Testis (tissue), 3 donors: Measurements from ENCODE around the gene RCAN3. TPM values are rescaled to one million over a fixed set of nuclear protein-coding genes. Genes with fewer than 3 reads are reported as not detected.

Experiments used
- DNase-seq: peaks from one replicate; pipeline ENCODE4 v3.0.0-alpha.2; 2019
- H3K27ac ChIP-seq, 2 donors: fragments of 200-600 bp; sonication (generic); one replicate each; pipeline ENCODE4 v1.5.1; 2019
- H3K27me3 ChIP-seq: fragments of 200-600 bp; sonication (generic); one replicate; pipeline ENCODE4 v1.5.1; 2019
- H3K36me3 ChIP-seq: fragments of 200-600 bp; sonication (generic); one replicate; pipeline ENCODE4 v1.5.1; 2017; ENCODE audit warnings: low read depth; ENCODE audit errors: missing control alignments
- H3K4me1 ChIP-seq: fragments of 200-600 bp; sonication (generic); one replicate; pipeline ENCODE4 v1.5.1; 2019
- H3K4me3 ChIP-seq, 2 donors: fragments of 200-600 bp; sonication (generic); one replicate each; pipeline ENCODE4 v1.5.1; 2017 to 2019
- H3K9me3 ChIP-seq: fragments of 200-600 bp; sonication (generic); one replicate; pipeline ENCODE4 v1.5.1; 2017
- CTCF ChIP-seq, 3 experiments: fragments of 450-650 bp in 2 of 3; fragments of 200-600 bp in 1 of 3; sonication (generic) in 1 of 3; IDR thresholded peaks; one replicate each; pipeline ENCODE4 v1.5.1; 2016 to 2019; ENCODE audit warnings: antibody characterized with exemption in 3 of 3, mild to moderate bottlenecking in 2 of 3, moderate library complexity in 1 of 3
- POLR2A ChIP-seq: fragments of 450-650 bp; IDR thresholded peaks from one replicate; pipeline ENCODE4 v1.6.1; 2017; ENCODE audit warnings: antibody characterized with exemption, mild to moderate bottlenecking, moderate library complexity
- WGBS, 2 donors: methylation state at CpG; one replicate each; pipeline ENCODE4 v1.1.5; 2018; 5-methylcytosine and 5-hydroxymethylcytosine counted together
- intact Hi-C: fragments of 100-400 bp; cut with DNase I; formaldehyde crosslinking; loops from one replicate; pipeline ENCODE4 v1.15.1; 2023; ENCODE audit warnings: low total_unique reads
- polyA plus RNA-seq: library from polyadenylated mRNA; stranded (reverse); fragments of 350-450 nt; fragmentation: Illumina TruSeq; extraction: RNeasy Lipid Tissue Mini Kit (QIAGEN cat#74804); gene quantifications from one replicate; pipeline ENCODE4 v1.2.3, GENCODE V29; 2014; ENCODE audit warnings: low read depth, low replicate concordance; ENCODE audit not compliant: insufficient read depth
- total RNA-seq, 2 donors: library from RNA; depleted of rRNA; stranded (reverse); fragments of >200 nt; gene quantifications; one replicate each; pipeline ENCODE4 v1.2.3, GENCODE V29; 2016

Gene RCAN3
- total and polyA plus RNA-seq, 3 donors from 2014 or later: 4.2 to 8.0 (median 7.9) TPM

GRCh38 chr1:24536391-24536840 is 33.8 kb downstream of the RCAN3 start:
- DNase-seq: peak; percentile 25
- no peak overlapping the region for H3K4me3 ChIP-seq
- no peak overlapping the region for H3K27ac ChIP-seq
- TF ChIP-seq POLR2A (no peak), CTCF (IDR thresholded peaks at IDR 0.05) (no peak)
- H3K4me1 ChIP-seq: no peaks in the 10 kb centered on the region
- intact Hi-C loops: no loop called here
- no peaks in the 10 kb centered on the region for H3K27me3 ChIP-seq
- H3K36me3 ChIP-seq: no peaks in the 10 kb centered on the region
- WGBS, 2 donors: 71% methylated on average over 7 of the region's 7 CpGs
- no peaks in the 10 kb centered on the region for H3K9me3 ChIP-seq

- Histone ChIP-seq H3K9me3 (no peaks in the 10 kb centered on the region), H3K4me3 (no peak overlapping the region), H3K4me1 (no peaks in the 10 kb centered on the region), H3K27me3 (no peaks in the 10 kb centered on the region), H3K27ac (no peak overlapping the region), H3K36me3 (no peaks in the 10 kb centered on the region)
- 81 to 84% methylated on average over 15 of the region's 15 CpGs for WGBS, 2 donors
- TF ChIP-seq CTCF (IDR thresholded peaks at IDR 0.05) (no peak), POLR2A (no peak)
- intact Hi-C loops: no loop called here
- no peak for DNase-seq
These were observed 37.6 kb downstream of the RCAN3 start for GRCh38 chr1:24540051-24540905.

- Histone ChIP-seq H3K27ac (no peak overlapping the region), H3K4me1 (no peaks in the 10 kb centered on the region), H3K36me3 (no peaks in the 10 kb centered on the region), H3K27me3 (no peaks in the 10 kb centered on the region), H3K4me3 (no peak overlapping the region), H3K9me3 (no peaks in the 10 kb centered on the region)
- TF ChIP-seq CTCF (IDR thresholded peaks at IDR 0.05): no peak
- TF ChIP-seq POLR2A: no peak
- intact Hi-C loops: no loop called here
- DNase-seq: no peak
- WGBS, 2 donors: 69 to 70% methylated on average over 7 of the region's 7 CpGs
These were observed 38.5 kb downstream of the RCAN3 start for GRCh38 chr1:24540906-24541710.

GRCh38 chr1:24541711-24542346 is 39.2 kb downstream of the RCAN3 start:
- intact Hi-C loops: no loop called here
- Histone ChIP-seq H3K27me3 (no peaks in the 10 kb centered on the region), H3K27ac (no peak overlapping the region), H3K9me3 (no peaks in the 10 kb centered on the region), H3K36me3 (no peaks in the 10 kb centered on the region), H3K4me1 (no peaks in the 10 kb centered on the region), H3K4me3 (no peak overlapping the region)
- WGBS, 2 donors: 68 to 69% methylated on average over 8 of the region's 8 CpGs
- no peak for DNase-seq
- TF ChIP-seq CTCF (IDR thresholded peaks at IDR 0.05): peak; percentile 44 to 61 (median 53)
- no peak for TF ChIP-seq POLR2A
